Colon (tissue), 2 donors: Measurements from ENCODE around the gene SH3PXD2A.
"Not testable (repeated sequence)": the region's sequence is repeated elsewhere in the genome, so short reads cannot be mapped to it uniquely, and the experiment has no call there.

Source experiments
- FAIRE-seq: peaks from 2 replicates; lab custom pipeline; 2012; peaks lifted over from hg19 to GRCh38; lab: Jason Lieb, UNC
- donor health status: control.
- donor health status: control.

The SH3PXD2A gene

GRCh38 chr10:103791291-103791690, 64.1 kb downstream of the SH3PXD2A start:
- FAIRE-seq = no peak

- no peak for FAIRE-seq
Measured at GRCh38 chr10:103790580-103790979, 64.8 kb downstream of the SH3PXD2A start.

GRCh38 chr10:103789771-103790201, 65.6 kb downstream of the SH3PXD2A start:
- no peak for FAIRE-seq

- no peak for FAIRE-seq
Measured at GRCh38 chr10:103789161-103789560, 66.2 kb downstream of the SH3PXD2A start.

- no peak for FAIRE-seq
Measured at GRCh38 chr10:103787331-103787730, 68.0 kb downstream of the SH3PXD2A start.

GRCh38 chr10:103786020-103786419, 69.4 kb downstream of the SH3PXD2A start:
- FAIRE-seq = no peak

- no peak for FAIRE-seq
Measured at GRCh38 chr10:103784723-103785418, 70.5 kb downstream of the SH3PXD2A start.

GRCh38 chr10:103784089-103784488, 71.3 kb downstream of the SH3PXD2A start:
- FAIRE-seq = no peak

GRCh38 chr10:103783681-103784080, 71.7 kb downstream of the SH3PXD2A start:
- FAIRE-seq = no peak

GRCh38 chr10:103781329-103782061, 73.9 kb downstream of the SH3PXD2A start:
- no peak for FAIRE-seq

GRCh38 chr10:103780242-103781149, 74.9 kb downstream of the SH3PXD2A start:
- no peak for FAIRE-seq

- FAIRE-seq = no peak
Measured at GRCh38 chr10:103778358-103779139, 76.8 kb downstream of the SH3PXD2A start.

GRCh38 chr10:103776878-103777591, 78.3 kb downstream of the SH3PXD2A start:
- FAIRE-seq = no peak

- no peak for FAIRE-seq
Measured at GRCh38 chr10:103775776-103776175, 79.6 kb downstream of the SH3PXD2A start.

- not testable (repeated sequence) for FAIRE-seq
Measured at GRCh38 chr10:103772846-103773245, 82.5 kb downstream of the SH3PXD2A start.

- no peak for FAIRE-seq
Measured at GRCh38 chr10:103772096-103772845, 83.1 kb downstream of the SH3PXD2A start.

- FAIRE-seq = no peak
Measured at GRCh38 chr10:103770139-103770538, 85.2 kb downstream of the SH3PXD2A start.

GRCh38 chr10:103769176-103769575, 86.2 kb downstream of the SH3PXD2A start:
- no peak for FAIRE-seq

GRCh38 chr10:103768345-103768744, 87.0 kb downstream of the SH3PXD2A start:
- FAIRE-seq = no peak

GRCh38 chr10:103767756-103768155, 87.6 kb downstream of the SH3PXD2A start:
- FAIRE-seq = no peak
